ENCODE data around the gene PCGF6.
"Not testable (repeated sequence)": the region's sequence is repeated elsewhere in the genome, so short reads cannot be mapped to it uniquely, and the experiment has no call there.

Gene PCGF6, protein sequence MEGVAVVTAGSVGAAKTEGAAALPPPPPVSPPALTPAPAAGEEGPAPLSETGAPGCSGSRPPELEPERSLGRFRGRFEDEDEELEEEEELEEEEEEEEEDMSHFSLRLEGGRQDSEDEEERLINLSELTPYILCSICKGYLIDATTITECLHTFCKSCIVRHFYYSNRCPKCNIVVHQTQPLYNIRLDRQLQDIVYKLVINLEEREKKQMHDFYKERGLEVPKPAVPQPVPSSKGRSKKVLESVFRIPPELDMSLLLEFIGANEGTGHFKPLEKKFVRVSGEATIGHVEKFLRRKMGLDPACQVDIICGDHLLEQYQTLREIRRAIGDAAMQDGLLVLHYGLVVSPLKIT

DNA sequence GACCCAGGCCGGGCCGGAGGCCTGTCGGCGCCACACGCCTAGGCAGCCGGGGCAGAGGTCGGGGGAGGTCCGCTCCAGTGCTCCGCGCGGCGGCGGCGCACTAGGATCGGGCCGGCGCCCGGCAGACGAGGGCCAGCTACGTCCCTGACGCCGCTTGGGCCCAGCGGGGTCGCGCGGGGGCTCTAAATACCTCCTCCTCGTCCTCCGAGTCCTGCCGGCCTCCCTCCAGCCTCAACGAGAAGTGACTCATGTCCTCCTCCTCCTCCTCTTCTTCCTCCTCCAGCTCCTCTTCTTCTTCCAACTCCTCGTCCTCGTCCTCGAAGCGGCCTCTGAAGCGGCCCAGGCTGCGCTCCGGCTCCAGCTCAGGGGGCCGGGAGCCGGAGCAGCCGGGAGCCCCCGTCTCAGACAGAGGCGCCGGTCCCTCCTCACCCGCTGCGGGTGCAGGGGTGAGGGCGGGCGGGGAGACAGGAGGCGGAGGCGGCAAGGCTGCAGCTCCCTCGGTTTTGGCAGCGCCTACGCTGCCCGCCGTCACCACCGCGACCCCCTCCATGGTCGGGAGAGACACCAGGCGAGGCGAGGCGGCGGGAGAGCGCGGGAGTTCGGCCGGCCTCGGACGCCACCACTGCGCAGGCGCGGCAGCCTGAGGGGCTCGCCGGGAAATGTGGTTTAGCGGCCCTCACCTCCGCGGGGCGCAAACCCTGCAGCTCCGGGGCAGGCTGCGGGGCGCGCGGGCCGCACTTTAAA lies at the start of gene PCGF6:
TSS of gene PCGF6 (minus strand) at position 624 of the 744 bp plus-strand sequence. CDS start at position 550, 74 bp downstream.
- peak; percentile 38 to 85 (median 62) for DNase-seq

DNA sequence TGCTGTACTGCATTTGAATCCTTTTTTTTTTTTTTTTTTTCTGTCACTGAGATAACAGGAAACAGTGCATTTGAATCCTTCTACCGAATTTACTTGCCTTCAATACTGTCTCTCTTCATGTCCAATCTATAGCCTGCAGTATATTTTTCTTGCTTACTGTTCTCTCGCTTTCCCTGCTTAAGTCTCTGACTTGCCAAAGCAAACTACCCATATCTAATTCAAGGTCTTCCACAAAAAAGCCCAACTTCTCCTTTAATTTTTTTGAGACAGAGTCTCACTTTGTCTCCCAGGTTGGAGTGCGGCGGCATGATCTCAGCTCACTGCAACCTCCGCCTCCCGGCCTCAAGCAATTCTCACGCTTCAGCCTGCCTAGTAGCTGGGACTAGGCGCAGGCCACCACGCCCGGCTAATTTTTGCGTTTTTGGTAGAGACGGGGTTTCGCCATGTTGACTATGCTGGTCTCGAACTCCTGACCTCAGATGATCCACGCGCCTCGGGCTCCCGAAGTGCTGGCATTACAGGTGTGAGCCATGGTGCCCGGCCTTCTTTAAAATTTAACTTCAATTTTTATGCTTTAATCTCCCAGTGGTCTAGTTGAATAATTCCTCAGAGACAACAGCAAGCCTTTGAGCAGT lies 46.4 kb upstream of the PCGF6 start:
- no peak for DNase-seq

DNA sequence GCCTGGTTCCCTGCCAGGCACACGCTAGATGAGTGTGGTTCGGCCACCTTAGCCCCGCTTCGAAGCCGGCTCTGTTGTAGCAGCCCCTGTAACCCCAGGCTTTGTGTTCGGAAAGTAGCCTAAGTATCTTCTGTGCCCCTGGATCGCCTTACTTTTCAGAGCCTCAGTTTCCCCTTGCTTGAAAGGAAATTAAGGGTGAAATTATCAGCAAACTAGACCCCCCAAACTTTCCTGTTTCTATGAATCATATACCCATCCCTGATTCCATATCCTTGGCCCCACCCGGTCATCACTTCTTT lies 45.8 kb upstream of the PCGF6 start:
- no peak for DNase-seq

DNA sequence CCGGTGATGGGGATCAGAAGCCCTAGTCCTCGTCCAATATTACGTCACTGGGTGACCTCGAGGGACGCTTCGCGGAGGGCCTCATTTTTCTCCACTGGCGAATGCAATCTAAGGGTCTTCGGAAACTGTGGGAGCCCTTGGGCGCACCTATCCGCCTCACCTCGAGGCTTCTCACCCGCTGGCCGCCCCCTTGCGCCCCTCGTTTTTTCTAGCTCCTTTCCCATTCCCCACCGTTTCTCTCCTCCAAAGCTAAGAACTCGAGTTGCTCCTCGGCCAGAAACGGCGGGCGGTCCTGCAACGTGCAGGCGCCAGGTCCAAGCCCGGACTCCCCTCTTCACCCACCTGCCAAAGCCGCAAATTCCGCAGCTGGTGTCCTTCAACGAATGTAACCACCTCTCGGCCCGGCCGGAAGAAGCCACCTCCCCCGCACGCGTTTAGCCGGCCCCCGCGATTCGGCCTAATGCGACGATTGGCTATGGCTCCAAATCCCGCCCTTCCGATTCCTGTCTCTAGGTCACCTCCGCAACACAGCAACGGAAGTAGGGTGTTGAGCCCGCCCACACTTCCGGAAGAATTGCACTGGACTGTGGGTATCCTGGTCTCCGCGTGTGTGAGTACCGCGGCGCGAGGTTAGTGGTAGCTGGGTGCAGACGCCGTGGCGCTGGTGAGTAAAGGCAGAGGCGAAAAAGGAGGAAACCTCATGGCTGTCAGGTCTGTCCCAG lies 45.3 kb upstream of the PCGF6 start, which contains the start of the genes ATP5MK and PDCD11:
TSS of gene ATP5MK (minus strand) at position 409 of the 722 bp plus-strand sequence. CDS start 4,018 bp downstream, outside the sequence.
TSS of gene PDCD11 (plus strand) at position 560 of the 722 bp plus-strand sequence. CDS start 1,801 bp downstream, outside the sequence.
- peak; percentile 86 to 93 (median 88) for DNase-seq

DNA sequence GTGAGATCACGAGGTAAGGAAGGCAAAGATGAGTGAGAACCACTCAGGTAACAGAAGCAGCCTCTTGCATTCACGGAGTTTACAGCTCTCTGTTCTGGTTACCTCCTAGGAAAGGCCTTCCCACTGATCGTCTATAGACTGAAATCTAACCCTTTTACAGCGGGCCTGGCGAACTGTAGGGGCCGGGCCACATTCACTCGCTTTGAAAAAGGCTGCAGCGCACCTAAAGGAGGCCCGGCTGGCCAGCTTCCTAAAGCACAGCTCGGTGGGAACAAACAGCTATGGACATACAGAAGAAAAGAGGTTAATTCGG lies 44.8 kb upstream of the PCGF6 start:
- DNase-seq, result no peak

- DNase-seq, result no peak
Observed at GRCh38 chr10:103394180-103394579, 43.2 kb upstream of the PCGF6 start.

GRCh38 chr10:103382769-103383168 lies 31.8 kb upstream of the PCGF6 start:
- DNase-seq, result no peak

GRCh38 chr10:103374263-103374662 lies 23.3 kb upstream of the PCGF6 start:
- peak in 1 of 6 experiments; percentile 4 for DNase-seq

- peak in 1 of 6 experiments; percentile 6 for DNase-seq
Observed at GRCh38 chr10:103373544-103373943, 22.6 kb upstream of the PCGF6 start.

- DNase-seq, result peak; percentile 75 to 92 (median 88)
Observed at GRCh38 chr10:103367782-103368518, 17.0 kb upstream of the PCGF6 start, which contains the start of gene TAF5. TSS of gene TAF5 (plus strand) at chr10:103367976. CDS start at chr10:103367990, 14 bp downstream.

DNA sequence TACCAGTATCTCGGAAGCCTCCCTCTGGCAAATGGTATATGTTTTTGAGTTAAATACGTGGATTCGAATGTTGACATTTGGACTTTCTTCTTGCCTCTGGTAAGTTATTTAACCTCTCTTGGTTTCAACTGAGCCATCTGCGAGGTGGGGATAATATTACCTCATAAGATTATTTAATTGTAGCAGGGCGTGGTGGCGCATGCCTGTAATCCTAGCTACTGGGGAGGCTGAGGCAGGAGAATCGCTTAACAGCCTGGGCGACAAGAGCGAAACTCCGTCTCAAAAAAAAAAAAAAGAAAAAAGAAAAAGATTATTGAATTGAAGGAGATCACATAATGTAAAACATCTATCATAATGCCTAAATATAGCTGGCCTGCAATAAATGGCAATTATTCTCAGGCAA lies 16.4 kb upstream of the PCGF6 start:
- DNase-seq, result no peak

DNA sequence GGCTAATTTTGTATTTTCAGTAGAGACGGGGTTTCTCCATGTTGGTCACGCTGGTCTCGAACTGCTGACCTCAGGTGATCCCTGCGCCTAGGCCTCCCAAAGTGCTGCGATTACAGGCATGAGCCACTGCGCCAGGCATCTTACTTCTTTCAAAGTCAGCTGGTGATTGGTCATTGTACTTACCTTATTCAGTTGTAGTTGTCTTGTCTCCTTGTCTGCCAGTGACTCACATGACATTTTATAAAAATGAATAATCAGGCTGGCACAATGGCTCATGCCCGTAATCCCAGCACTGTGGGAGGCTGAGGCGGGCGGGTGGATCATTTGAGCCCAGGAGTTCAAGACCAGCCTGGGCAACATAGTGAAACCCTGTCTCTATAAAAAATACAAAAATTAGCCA lies 9.9 kb upstream of the PCGF6 start:
- DNase-seq, result not testable (repeated sequence)

GRCh38 chr10:103359493-103359892 lies 8.6 kb upstream of the PCGF6 start:
- not testable (repeated sequence) for DNase-seq

GRCh38 chr10:103355906-103356599 lies 5.1 kb upstream of the PCGF6 start:
- no peak for DNase-seq

DNA sequence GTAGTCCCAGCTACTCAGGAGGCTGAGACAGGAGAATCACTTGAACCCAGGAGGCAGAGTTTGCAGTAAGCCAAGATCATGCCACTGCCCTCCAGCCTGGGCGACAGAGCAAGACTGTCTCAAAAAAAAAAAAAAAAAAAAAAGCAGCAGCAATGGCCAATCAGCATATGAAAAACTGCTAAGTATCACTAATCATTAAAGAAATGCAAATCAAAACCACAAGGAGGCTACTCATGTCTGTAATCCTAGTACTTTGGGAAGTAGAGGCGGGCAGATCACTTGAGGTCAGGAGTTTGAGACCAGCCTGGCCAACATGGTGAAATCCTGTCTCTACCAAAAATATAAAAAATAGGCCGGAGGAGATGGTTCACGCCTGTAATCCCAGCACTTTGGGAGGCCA lies 3.6 kb upstream of the PCGF6 start:
- not testable (repeated sequence) for DNase-seq

GRCh38 chr10:103353281-103353680 lies 2.3 kb upstream of the PCGF6 start:
- no peak for DNase-seq

DNA sequence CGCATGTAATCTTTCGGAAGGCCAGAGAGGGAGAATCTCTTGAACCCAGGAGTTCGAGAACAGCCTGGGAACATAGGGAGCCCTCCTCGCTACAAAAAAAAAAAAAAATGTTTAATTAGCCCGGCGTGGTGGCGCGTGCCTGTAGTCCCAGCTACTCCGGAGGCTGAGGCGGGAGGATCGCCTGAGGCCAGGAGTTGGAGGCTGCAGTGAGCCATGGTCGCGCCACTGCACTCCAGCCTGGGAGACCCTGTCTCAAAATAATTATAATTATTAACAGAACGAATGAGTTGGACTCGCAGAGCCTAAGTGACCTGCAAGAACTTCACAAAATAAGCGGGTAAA lies 794 bp downstream of the PCGF6 start:
- no peak for DNase-seq

DNA sequence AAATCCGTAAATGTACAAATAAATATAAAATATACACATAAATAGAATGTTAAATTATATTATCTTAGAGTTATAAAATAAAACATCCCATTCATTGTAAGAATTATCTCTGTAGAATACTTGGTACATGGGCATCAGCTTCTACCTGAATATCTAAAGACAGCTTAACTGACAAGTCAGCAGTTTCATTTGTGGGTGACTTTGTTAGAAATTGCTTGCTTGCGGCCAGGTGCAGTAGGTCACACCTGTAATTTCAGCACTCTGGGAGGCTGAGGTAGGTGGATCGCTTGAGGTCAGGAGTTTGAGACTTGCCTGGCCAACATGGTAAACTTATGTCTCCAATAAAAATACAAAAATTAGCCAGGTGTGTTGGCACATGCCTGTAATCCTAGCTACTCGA lies 14.6 kb downstream of the PCGF6 start:
- no peak for DNase-seq

GRCh38 chr10:103334567-103334966 lies 16.4 kb downstream of the PCGF6 start:
- no peak for DNase-seq

DNA sequence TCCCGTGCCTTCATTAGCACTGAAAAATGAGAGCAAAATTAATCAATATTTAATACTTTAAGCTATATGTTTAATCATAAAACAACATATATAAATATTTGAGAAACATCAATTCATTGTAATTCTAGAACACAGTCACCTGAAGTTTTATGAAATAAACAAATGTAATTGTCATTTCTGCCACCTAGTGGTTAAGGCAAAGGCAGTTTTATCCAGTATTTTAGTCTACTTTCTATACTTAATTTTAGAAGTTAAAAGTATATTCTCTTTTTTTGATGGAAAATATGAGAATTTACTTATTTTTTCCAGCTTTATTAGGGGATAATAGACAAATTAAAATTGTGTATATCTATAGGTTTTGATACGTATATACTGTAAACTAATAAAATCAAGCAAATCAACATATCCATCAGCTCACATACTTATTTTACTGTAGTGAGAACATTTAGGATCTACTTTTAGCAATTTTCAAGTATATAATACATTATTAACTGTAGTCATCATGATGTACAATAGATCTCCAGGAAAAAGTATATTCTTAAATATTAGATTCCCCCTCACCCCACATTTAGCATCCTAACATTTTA lies 16.9 kb downstream of the PCGF6 start:
- DNase-seq, result peak in 2 of 6 experiments; percentile 15 to 21

GRCh38 chr10:103327906-103328305 lies 23.0 kb downstream of the PCGF6 start:
- DNase-seq, result no peak

Data from stimulated activated naive CD4-positive, alpha-beta T cell (primary cell).